HuH-7.5 (cell line): Measurements from ENCODE around the gene IGSF22.

Experiments used
- DNase-seq: peaks from one replicate; pipeline ENCODE4 v3.0.0; 2011; ENCODE audit warnings: low spot score

The IGSF22 gene

DNA sequence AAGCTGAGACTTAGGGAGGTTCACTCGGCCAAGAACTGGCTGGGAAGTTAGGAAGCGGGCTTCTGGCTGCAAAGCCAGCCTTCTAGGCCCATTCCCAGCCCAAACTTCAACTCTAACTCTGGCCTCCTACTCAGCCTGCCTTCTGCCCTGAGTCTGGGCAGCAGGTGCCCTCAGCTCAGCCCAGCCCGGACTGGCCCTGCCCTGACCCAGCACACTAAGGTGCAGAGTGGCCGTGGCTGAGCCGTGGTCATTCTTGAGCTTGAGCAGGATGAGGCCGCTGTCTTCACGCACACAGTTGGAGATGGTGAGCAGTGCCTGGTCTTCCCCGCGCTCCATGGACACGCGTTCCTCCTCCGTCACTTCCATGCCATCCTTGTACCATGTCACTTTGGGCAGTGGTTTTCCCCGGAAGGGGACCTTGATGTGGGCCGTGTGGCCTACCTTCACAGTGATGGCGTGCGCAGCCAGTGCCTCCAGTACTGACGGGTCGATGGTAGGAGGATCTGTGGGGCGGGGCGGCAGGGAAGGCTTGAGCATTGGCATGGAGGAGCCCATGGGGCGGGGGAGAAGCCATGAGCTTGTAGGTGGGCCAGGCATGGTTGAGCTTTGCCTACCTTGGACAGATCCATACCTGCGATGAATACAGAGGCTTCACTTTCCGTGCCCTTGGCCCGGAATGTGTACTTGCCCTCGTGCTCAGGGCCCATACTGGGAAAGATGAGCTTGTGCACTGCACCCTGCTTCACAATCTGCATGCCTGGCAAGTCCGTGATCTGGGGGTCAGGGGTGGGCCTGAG lies 12.1 kb downstream of the IGSF22 start:
- no peak for DNase-seq

GRCh38 chr11:18710545-18710944 lies 15.4 kb downstream of the IGSF22 start:
- DNase-seq, result no peak

DNA sequence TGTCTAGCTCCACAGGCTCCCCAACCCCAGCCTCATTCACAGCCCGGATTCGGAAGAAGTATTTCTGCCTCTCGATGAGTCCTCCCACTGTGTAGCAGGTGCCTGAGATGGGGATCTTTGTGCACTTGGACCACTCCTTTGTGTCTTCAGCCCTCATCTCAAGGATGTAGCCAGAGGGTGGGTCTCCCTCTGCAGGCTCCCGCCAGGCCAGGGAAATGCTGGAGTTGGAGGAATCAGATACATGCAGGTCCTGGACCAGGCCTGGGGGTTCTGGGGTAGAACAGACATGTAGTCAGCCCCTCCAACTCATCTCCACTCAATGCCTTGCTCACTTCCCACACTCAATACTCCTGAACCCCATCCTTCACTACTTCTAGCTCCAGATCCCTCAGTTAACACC lies 16.6 kb downstream of the IGSF22 start:
- DNase-seq, result no peak

- DNase-seq, result no peak
These were observed 18.1 kb downstream of the IGSF22 start for GRCh38 chr11:18707811-18708340.

DNA sequence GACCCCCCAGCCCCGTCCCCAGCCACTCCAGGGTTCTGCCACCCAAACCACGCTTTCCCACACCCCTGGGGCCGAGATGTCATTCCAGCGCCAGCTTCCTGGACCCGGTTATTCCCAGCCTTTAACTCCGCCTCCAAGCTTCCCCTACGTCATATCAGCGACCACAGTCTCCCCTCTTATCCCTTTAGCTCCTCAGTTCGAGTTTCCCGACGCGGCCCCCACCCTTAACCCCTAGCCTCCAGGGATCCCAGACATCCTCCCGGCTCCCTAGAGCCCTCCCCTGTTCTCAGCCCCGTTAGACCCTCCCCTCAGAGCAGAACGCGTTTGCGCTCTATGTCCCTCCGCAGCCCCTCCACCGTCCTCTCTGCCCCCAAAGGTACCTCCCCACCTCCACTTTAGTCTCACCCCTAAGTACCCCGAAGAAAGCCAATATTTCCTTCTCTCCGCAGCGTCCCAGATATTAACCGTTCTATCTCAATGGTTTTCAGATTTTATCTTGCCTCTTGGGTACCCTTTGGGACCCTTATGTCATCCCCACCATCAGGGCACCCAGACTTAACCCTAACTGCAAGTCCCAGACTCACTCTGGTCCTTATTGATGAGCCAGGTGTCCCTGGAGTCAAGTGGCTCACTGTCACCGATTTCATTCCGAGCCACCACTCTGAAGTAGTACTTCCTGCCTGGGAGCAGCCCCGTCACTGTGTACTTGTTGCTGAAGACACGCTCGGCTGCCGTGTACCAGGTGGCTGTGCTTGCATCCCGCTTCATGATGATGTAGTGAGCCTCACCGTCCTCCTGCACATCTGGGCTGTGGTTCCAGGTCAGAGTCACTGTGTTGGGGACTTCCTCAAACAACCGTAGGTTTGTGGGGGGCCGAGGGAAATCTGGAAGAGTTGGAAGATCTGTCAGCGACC lies 19.4 kb downstream of the IGSF22 start:
- no peak for DNase-seq

DNA sequence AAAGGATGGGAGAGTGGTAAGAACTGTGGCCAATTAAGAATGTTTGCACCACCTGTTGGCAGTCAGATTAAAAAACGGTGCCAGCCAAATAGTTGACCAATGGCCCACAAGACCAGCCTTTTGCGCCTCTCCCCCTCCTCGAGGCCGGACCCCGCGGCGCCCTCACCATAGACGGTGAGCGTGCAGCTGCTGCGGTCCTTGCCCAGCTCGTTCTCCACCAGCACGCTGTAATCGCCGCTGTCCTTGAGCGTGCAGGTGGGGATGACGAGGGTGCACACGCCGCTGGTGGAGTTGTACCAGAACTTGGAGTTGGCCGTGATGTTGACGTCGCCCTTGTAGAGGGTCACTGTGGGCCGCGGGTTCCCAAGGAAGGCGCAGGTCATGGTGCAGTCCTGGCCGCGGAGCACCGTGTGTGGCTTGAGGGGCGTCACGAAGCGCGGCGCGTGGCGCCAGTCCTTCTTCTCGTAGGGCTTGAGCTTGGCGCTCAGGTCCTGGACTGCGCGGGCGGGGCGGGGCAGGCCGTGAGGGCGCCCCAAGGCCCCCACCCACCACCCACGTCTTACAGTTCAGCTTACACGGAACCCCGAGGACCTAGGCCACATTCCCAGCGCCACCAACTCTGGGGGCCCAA lies 20.2 kb downstream of the IGSF22 start:
- no peak for DNase-seq

- no peak for DNase-seq
These were observed 21.3 kb downstream of the IGSF22 start for GRCh38 chr11:18704698-18705097.

GRCh38 chr11:18704045-18704645 lies 21.8 kb downstream of the IGSF22 start:
- no peak for DNase-seq

- DNase-seq, result no peak
These were observed 22.8 kb downstream of the IGSF22 start for GRCh38 chr11:18703001-18703763.

DNA sequence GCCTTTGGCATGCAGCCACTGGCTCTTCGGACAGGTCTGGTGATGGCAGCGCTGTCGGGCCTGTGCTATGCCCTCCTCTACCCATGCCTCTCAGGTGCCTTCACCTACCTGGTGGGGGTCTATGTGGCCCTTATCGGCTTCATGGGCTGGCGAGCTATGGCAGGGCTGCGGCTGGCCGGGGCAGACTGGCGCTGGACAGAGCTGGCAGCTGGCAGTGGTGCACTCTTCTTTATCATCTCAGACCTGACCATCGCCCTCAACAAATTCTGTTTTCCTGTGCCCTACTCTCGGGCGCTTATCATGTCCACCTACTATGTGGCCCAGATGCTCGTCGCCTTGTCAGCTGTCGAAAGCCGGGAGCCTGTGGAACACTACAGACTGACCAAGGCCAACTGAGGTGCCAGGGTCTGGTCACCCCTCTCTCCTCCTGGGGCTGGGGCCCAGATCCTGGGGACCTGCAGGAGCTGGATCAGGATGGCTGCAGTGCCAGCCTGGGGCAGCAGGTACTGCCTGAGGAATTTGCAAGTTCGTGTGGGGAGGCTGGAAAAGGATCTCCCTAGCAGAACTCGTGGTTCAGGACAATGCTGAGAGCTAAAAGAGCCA lies 24.3 kb downstream of the IGSF22 start:
- DNase-seq, result no peak

DNA sequence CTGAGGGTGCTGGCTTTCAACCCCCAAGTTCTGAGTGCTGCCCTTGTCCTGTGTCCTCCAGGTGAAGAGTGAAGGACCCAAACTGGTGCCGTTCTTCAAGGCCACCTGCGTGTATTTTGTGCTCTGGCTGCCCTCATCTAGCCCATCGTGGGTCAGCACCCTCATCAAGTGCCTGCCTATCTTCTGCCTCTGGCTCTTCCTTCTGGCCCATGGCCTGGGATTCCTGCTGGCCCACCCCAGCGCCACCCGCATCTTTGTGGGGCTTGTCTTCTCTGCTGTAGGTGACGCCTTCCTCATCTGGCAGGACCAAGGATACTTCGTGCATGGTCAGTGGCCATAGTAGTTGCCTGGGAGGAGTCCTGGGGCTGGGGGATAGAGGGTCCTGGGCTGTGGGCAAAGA lies 25.1 kb downstream of the IGSF22 start:
- DNase-seq, result no peak

DNA sequence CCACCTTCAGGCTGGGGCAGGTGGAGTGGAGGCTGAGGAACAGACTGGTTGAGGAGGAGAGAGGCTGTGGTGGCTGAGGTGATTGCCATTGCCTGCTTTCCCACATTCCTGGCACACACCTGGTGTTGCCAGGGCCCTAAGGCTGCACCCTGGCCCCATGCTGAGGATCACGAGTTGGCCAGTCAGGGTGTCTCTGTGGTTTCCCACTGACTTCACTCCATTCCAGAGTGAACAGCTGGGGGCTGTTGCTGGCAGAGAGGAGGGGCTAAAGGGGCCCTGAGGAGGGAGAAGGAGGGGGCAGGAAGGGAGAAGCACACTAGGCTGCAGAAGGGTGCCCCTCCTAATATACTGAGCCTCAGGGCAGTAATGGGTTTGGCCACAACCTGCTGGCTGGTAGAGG lies 25.6 kb downstream of the IGSF22 start:
- DNase-seq, result no peak

DNA sequence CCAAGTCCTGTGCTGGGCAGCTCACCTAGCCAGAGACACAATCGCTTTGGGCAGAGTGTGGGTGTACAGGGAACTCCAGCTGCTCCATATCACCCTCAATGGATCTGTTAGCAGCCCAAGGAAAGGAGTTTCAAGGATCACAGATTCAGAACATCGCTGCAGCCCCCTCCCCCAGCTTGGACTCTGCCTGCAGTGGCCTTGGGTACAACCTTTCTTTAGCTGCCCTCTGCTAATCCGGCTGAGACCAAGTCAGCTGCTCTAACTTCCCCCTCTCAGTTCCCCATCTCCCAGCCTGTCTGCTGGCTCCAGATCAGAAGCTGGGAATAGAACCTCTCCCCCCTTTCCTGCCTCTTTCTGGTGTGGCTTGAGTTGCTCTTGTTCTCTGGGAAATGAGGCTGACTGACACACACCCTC lies 26.1 kb downstream of the IGSF22 start:
- DNase-seq, result no peak

GRCh38 chr11:18699269-18699596 lies 26.8 kb downstream of the IGSF22 start:
- no peak for DNase-seq

GRCh38 chr11:18698341-18699268 lies 27.4 kb downstream of the IGSF22 start, which contains the start of gene TMEM86A:
Gene TMEM86A, plus strand, starts transcription at chr11:18698779. Its CDS starts 108 bp downstream, at chr11:18698887.
- peak; percentile 89 for DNase-seq

GRCh38 chr11:18697576-18697975 lies 28.4 kb downstream of the IGSF22 start:
- DNase-seq, result no peak

DNA sequence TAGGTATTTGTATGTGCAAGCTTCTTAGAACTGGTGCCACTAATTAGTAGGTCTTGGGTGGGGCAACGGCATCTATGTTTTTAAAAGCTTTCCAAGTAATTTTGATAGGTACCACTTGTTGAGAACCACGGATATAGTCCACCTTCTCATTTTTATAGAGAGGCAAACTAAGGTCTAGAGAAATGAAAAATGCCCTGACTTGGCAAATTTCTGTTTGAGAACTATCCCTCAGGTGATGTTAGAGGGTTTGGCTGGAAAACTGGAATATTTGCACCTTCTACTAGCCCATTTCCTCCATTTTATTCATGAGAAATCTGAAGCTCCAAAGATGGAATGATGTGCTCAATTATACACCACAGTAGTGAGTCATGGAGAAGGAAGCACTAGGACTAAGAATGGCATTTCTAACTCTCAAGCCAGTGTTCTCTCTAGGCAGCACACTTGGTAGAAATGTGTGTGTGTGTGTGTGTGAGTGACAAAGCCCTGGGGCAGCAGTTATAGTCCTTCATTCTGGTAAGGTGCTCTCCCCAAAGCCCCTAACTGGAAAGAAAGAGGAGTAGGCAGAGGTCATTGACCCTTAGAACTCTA lies 29.3 kb downstream of the IGSF22 start:
- DNase-seq, result no peak

GRCh38 chr11:18692941-18693760 lies 32.8 kb downstream of the IGSF22 start:
- DNase-seq, result no peak
